ENCODE data around the gene ZNF528.

ZNF528 gene

DNA sequence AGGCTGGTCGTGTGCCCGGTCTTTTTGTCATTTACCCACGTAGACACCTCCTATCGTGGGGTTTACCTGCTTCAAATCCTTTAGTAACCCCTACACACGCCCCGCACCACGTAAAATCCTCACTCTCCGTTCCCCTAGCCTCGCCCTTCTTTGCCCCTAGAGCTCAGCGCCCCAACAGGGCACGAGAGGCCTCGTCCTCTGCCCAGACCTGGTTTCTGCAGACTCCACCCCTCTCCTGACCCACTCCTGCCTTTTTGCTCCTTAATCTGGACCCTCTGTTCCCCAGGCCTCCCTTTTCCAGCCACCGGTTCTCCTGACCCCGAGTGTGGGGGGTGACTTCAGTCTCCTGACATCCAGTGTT lies 412 bp downstream of the ZNF528 start:
- no peak overlapping the region for H3K4me3 ChIP-seq (ENCODE audit: low read depth, low read length)

DNA sequence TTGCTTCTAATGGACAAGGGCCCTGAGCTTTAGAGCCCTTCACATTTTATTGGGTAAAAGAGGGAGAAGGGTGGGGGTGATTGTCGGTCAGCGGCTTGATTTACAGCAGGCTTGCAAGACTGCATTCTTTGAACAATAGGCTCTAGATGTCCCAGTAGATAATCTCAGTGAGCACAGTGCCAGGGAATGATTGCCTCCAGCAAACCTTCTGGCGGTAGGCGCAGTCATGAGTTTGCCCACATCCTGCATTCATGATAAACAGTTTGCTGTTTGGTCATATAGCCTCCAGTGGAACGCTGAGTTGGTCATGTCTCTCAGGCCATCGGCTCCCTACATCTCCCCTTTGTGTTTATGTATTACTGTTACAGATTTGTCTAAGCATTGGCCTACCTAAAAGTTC lies 12.6 kb downstream of the ZNF528 start:
- TF ChIP-seq CTCF (IDR thresholded peaks at IDR 0.05; ENCODE audit: borderline replicate concordance, insufficient read depth, low read depth, low read length): no peak
- no peak overlapping the region for H3K4me3 ChIP-seq (ENCODE audit: low read depth, low read length)

More for the DNA sequence above, 412 bp downstream of the ZNF528 start:
- TF ChIP-seq CTCF (IDR thresholded peaks at IDR 0.05; ENCODE audit: borderline replicate concordance, insufficient read depth, low read depth, low read length): no peak

- no peak for TF ChIP-seq CTCF (IDR thresholded peaks at IDR 0.05; ENCODE audit: borderline replicate concordance, insufficient read depth, low read depth, low read length)
- H3K4me3 ChIP-seq (ENCODE audit: low read depth, low read length): no peak overlapping the region
These were observed 18.1 kb downstream of the ZNF528 start for GRCh38 chr19:52415711-52416110.

DNA sequence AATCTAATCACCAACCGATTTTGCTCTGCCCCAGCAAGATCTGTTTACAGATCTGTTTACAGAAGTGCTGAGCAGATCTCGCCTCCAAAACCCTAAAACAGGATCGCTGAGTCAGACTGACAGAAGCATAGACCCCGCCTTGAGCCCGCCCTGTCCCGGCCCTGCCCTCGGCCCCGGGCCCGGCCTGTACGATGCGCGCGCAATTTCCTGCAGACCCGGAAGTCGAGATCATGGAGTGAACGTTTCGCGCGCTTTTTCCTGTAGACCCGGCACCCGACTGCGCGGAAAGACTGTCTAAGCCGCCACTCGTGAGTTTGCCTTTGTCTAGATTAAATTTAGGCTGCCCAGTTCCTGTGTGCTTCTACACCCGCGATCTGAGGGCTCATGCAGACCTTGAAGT lies 31.3 kb downstream of the ZNF528 start, which contains the start of gene ZNF534:
ZNF534 (plus strand) TSS at position 212 of the 400 bp plus-strand sequence. CDS start 2,327 bp downstream, outside the sequence.
- no peak for TF ChIP-seq CTCF (IDR thresholded peaks at IDR 0.05; ENCODE audit: borderline replicate concordance, insufficient read depth, low read depth, low read length)

DNA sequence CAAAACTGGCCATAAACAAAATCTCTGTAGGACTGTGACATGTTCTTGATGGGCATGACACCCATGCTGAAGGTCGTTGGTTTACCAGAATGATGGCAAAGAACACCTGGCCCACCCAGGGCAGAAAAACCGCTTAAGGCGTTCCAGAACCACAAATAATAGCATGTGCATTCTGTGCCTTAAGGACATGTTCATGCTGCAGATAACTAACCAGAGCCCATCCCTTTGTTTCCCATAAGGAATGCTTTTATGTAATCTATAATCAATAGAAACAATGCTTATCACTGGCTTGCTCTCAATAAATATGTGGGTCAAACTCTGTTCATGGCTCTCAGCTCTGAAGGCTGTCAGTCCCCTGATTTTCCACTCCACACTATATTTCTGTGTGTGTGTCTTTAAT lies 44.5 kb downstream of the ZNF528 start:
- no peak for TF ChIP-seq CTCF (IDR thresholded peaks at IDR 0.05; ENCODE audit: borderline replicate concordance, insufficient read depth, low read depth, low read length)
- no peak overlapping the region for H3K4me3 ChIP-seq (ENCODE audit: low read depth, low read length)

More for the DNA sequence above, 31.3 kb downstream of the ZNF528 start, which contains the start of gene ZNF534:
- H3K4me3 ChIP-seq (ENCODE audit: low read depth, low read length): no peak within 1 kb of the TSS

DNA sequence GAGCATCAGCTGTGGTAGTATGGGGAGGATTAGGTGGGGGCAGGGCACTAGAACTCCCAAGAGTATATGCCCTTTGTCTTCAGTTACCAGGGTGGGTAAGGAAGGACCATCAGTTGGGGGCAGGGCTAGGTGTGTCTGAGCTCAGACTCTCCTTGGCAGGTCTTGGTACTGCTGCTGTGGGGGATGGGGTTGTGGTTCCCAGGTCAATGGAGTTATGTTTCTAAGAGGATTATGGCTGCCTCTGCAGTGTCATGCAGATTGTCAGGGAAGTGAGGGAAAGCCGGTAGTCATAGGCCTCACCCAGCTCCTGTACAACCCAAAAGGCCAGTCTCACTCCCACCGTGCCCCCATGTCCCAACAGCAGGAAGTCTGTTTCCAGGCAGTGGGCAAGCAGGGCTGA lies 46.9 kb downstream of the ZNF528 start:
- no peak for TF ChIP-seq CTCF (IDR thresholded peaks at IDR 0.05; ENCODE audit: borderline replicate concordance, insufficient read depth, low read depth, low read length)
- no peak overlapping the region for H3K4me3 ChIP-seq (ENCODE audit: low read depth, low read length)

GRCh38 chr19:52451241-52451640 lies 53.6 kb downstream of the ZNF528 start:
- TF ChIP-seq CTCF (IDR thresholded peaks at IDR 0.05; ENCODE audit: borderline replicate concordance, insufficient read depth, low read depth, low read length): no peak
- H3K4me3 ChIP-seq (ENCODE audit: low read depth, low read length): no peak overlapping the region
